Measurements from ENCODE around the gene AMBN. TPM values are rescaled to one million over a fixed set of nuclear protein-coding genes. Genes with fewer than 3 reads are reported as not detected.

AMBN gene, protein sequence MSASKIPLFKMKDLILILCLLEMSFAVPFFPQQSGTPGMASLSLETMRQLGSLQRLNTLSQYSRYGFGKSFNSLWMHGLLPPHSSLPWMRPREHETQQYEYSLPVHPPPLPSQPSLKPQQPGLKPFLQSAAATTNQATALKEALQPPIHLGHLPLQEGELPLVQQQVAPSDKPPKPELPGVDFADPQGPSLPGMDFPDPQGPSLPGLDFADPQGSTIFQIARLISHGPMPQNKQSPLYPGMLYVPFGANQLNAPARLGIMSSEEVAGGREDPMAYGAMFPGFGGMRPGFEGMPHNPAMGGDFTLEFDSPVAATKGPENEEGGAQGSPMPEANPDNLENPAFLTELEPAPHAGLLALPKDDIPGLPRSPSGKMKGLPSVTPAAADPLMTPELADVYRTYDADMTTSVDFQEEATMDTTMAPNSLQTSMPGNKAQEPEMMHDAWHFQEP
- not detected in 2 replicates for total RNA-seq

DNA sequence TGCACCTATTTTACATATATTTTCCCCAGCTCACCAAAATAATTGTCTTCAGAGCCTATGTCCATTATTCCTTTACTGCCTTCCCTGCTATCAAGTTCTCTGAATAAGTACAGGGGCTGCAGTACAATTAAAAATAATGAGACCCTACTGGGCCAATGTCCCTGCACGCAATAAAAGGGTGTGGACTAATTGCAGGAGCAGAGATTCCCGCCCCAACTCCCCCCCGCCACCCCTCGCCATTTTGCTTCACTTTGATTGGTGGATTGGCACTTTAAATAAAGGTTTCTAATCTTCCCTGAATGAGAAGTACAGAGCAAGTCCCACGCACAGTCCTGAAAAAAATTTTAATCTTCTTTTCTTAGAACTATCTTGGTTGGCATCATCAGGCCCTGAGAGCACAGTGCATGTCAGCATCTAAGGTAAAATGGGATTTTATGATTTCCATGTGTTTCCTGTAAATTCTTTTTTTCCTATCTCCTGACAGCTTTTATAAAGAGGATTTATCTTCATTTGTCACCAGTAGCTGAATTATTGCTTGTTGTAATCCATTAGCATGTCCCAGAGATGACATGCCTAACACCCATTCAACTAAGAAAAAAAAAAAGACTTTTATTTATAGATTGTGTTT, at the start of gene AMBN:
Gene AMBN (plus strand): TSS at position 302 of the 628 bp plus-strand sequence. CDS start 103 bp downstream, at position 405.
- TF ChIP-seq, protein P1, sequence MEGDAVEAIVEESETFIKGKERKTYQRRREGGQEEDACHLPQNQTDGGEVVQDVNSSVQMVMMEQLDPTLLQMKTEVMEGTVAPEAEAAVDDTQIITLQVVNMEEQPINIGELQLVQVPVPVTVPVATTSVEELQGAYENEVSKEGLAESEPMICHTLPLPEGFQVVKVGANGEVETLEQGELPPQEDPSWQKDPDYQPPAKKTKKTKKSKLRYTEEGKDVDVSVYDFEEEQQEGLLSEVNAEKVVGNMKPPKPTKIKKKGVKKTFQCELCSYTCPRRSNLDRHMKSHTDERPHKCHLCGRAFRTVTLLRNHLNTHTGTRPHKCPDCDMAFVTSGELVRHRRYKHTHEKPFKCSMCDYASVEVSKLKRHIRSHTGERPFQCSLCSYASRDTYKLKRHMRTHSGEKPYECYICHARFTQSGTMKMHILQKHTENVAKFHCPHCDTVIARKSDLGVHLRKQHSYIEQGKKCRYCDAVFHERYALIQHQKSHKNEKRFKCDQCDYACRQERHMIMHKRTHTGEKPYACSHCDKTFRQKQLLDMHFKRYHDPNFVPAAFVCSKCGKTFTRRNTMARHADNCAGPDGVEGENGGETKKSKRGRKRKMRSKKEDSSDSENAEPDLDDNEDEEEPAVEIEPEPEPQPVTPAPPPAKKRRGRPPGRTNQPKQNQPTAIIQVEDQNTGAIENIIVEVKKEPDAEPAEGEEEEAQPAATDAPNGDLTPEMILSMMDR (IDR thresholded peaks at IDR 0.05; ENCODE audit: insufficient read depth, low read depth, low read length): no peak
- DNase-seq (ENCODE audit: low read depth): no peak

DNA sequence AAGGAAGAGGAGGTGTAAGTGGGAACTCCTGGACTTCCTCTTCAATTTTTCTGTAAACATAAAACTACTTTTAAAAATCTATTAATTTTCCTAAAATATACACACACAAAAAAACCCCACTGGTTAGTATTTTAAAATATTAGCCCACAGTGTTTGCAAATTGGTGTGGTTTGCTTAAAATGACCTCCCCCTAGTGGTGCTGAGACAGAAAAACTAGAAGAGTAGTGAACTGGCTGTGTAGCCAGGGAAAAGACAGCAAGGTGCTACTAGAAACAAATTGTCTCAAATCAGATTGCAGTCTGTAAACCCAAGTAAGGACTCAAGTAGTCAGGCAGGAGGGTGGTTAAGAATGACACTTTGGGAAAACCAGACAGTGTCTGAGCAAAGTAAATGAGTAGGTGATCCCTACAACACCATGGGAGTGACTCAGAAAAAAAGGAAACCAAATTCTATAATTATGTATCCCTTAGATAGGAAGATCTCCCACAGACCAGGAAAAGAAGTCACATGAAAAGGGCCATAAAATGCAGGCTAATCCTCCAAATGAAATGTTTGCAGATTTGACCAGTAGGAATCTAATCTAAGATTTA, 47.7 kb upstream of the AMBN start:
- peak; percentile 19 for DNase-seq (ENCODE audit: low read depth)
- no peak overlapping the region for H3K4me3 ChIP-seq (ENCODE audit: low read depth, low read length)
- TF ChIP-seq, protein P1 (IDR thresholded peaks at IDR 0.05; ENCODE audit: insufficient read depth, low read depth, low read length): peak; percentile 68

More for the DNA sequence above, at the start of gene AMBN:
- no peak within 1 kb of the TSS for H3K4me3 ChIP-seq (ENCODE audit: low read depth, low read length)

DNA sequence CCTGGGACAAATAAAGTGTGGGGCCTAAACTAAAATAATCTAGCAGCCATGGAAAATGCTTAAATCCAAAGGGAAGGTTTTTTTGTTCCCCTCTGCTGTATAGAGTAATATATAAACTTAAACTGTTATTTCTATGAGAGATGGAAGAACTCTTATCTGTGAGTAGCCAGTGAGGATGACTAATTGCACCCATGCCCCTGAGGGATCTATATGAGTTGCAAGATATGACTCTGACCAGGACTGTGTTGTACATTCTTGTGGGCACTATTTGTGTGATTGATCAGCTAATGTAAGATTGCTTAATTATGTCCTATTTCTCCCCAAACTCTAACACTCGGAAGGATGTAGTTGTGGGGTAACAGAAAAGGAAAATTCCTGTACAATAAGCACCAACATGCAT, 35.2 kb upstream of the AMBN start:
- TF ChIP-seq, protein P1 (IDR thresholded peaks at IDR 0.05; ENCODE audit: insufficient read depth, low read depth, low read length): no peak
- no peak overlapping the region for H3K4me3 ChIP-seq (ENCODE audit: low read depth, low read length)
- DNase-seq (ENCODE audit: low read depth): peak; percentile 25

DNA sequence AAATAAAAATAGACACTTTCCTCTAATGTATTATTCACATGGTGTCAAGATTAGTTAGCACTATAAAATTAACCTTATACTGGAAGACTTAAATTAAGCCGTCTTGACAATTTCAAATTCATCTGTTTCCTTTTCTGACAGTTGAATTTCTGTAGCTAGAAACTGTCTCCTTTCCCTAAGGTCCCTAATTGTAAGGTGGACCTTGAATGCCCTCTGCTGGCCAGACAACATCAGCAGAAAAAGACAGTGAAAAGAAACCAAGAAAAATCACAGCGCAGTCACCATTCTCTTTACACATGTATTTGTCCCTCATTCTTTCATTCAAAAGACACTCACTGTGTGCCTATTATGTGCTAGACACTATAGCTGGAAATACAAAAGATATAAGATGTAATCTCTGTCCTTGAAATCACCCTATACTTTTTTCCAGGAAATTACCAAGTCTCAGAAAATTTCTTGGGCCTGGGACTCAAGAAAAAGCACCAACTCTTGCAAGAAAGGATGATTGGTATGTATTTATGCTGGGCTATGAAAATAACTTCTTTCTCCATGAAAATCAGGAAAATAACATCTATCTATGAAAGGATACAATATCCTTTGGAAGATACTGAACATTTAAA, 32.7 kb upstream of the AMBN start:
- no peak overlapping the region for H3K4me3 ChIP-seq (ENCODE audit: low read depth, low read length)
- DNase-seq (ENCODE audit: low read depth): peak; percentile 53
- TF ChIP-seq, protein P1 (IDR thresholded peaks at IDR 0.05; ENCODE audit: insufficient read depth, low read depth, low read length): peak; percentile 78

DNA sequence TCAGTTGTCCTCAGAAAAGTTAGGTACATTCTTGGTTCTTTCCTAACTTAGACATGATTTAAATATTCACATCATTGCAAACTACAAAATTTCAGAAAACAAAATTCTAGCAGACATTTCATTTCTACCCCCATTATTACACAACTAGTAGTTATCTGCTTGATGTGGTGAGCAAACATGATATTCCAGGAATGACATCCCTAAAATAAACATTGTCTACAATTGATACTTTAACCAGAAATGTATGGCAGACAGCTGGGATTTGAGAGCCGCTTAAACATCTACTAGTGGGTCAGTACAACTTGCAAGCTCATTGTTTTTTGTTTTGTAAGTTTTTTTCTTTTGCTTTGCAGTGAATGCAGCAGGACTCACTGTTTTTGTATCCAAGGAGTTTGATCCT, 32.1 kb upstream of the AMBN start:
- TF ChIP-seq, protein P1 (IDR thresholded peaks at IDR 0.05; ENCODE audit: insufficient read depth, low read depth, low read length): no peak
- DNase-seq (ENCODE audit: low read depth): no peak
- H3K4me3 ChIP-seq (ENCODE audit: low read depth, low read length): no peak overlapping the region

DNA sequence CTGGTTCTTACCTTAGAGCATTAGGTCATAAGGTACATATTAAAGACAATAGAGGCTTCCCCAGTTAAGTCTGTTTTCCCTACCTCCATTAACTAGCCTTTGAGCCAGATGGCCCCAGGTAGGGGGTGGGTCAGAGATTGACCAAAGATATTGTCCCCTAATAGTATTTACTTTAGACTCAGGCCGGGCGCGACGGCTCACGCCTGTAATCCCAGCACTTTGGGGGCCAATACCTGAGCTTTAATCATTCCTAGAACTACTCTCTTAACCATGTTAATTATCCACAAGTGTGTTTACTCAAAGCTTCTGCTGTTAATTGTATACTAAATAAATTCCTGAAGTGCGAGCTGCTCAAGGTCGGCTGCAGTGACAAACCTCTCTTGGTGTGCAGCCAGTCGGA, 28.0 kb upstream of the AMBN start:
- DNase-seq (ENCODE audit: low read depth): no peak
- TF ChIP-seq, protein P1 (IDR thresholded peaks at IDR 0.05; ENCODE audit: insufficient read depth, low read depth, low read length): no peak
- H3K4me3 ChIP-seq (ENCODE audit: low read depth, low read length): no peak overlapping the region
